NCI-H1048 (cell line): ENCODE data around the gene ZNF2.
"Not testable (repeated sequence)": the region's sequence is repeated elsewhere in the genome, so short reads cannot be mapped to it uniquely, and the experiment has no call there.

ENCODE experiments used
- DNase-seq: peaks from one replicate; lab custom pipeline; 2025; lab: John Stamatoyannopoulos, UW

ZNF2 gene

DNA sequence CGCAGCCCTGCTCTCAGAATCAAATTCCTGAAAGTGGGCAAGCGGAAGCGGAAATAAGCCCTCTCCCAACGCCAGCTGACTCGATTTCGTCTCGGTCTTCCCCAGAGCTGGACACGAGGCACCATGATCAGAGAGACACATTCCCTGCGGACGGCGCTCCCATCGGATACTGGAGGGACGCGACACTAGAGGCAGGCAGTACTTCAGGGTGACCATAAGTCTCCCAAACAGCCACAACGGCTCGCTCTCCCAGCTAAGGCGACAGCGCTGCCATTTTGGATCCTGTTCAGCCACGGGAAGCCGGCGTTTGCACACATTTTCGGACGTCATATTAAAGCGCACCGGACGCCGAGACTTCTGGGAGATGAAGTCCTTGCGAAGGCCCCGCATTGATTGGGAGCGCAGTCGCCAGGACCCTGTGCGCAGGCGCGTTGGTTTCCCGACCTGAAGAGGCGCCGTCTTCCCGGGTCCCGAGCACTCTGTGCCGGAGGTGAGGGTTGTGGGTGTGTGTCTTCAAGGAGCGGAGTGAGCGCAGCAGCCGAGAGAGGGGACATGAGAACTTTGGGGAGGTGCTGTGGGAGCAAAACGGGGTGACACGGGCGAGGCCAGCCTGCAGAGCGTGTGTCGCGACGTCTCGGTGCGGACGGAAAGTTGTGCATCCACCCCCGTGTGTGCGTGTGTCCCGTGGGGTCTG is at the start of gene ZNF2:
TSS of gene ZNF2 (plus strand) at position 439 of the 694 bp plus-strand sequence. CDS start 10,418 bp downstream, outside the sequence.
- peak; percentile 93 for DNase-seq

DNA sequence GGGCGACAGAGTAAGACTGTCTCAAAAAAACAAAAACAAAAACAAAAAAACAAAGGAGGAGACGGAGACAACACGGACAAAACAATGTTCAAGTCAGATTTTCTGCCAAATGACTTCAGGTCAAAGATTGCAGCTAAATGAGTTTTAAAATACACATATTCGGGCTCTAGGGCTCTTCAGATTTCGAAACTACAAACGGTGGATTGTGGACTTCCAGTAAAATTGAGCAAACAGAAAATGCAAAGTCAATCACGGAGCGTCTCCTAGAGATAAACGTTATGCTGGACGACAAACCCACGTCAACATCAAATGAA is 44.6 kb upstream of the ZNF2 start:
- no peak for DNase-seq

DNA sequence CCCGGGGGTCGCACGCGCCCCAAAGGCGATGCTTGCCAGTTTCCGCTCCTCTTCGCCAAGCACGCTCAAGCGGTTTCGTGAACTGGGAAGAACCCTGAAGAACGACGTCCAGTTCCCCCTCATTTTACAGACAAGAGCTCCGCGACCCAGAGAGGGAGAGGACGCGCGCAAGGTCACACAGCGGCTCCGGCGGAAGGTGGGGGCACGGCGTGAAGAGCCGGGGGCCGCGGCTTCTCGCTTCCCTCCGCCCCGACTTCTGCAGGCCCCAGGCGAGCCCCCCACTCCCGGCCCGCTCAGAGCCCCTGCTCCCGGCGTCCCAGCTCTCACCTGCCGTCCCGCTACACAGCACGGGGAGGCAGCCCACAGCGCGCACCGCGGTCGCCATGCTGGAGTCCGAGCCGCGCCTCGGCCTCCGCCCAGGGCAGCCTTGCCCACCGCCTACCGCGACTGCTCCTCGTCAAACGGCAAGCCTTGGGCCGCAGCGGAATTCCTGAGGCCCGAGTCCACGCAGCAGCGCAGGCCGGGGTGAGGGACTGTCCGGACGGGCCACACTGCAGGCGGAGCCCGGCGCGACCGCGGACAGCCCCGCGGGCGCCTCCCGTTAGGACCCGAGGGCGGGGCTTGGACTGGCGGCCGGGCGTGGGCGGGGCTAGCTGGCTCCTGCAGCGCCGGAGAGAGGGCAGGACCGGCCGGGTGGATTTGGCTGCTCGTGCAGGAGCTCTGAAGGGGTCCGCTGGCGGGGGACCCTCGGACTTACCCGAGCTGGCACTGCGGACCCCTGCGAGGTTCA is 44.0 kb upstream of the ZNF2 start, which contains the start of gene MRPS5:
TSS of gene MRPS5 (minus strand) at position 402 of the 790 bp plus-strand sequence. CDS start at position 385, 17 bp downstream.
- DNase-seq: peak; percentile 52

DNA sequence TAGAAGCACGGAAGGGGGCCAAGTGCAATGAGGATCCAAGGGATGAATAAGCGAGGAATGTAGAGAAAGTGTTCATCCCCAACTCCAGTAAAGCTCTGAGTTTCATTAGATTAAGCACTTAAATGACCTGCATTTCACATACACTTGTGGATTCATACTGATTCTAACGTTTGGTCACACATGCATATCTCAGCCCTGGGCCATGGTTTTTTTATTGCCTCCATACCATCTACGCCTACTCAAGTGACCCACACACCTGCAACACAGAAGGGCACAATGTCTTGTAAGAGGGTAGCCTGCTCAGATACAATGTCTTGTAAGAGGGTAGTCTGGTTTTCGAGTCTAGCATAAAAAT is 43.4 kb upstream of the ZNF2 start:
- no peak for DNase-seq

DNA sequence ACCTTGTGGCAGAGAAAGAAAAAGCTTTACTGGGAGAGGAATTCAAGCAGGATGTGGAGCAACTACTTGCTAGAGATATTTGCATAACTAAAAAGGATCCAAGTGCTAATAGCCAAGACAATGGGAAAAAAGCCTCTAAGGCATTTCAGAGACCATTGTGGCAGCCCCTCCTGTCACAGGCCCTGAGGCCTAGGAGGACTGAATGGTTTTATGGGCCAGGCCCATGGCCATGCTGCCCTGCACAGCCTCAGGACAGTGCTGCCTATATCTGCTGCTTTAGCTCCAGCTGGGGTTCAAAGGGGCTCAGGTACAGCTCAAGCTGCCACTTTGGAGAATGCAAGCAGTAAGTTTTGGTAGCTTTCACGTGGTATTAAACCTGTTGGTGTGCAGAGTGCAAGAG is 26.9 kb upstream of the ZNF2 start:
- DNase-seq: no peak

DNA sequence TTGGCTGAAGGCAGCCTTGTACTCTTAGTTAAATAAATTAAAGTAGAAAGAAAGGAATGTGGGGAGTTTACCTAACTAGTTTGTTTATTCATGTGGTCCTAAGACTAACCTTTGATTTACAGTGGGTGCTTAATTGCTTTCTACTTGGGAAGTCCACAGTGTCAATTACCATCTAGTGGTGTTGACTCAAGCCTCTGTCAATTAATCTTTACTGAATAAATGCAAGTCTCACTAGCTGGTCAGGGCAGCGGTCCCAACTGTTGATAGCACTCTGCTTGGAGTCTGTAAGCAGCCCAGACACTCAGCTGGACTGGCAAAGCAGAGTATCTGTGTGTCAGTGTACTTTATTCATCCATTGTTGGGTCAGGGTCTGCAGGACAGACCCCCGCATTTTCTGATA is 21.8 kb upstream of the ZNF2 start:
- no peak for DNase-seq

DNA sequence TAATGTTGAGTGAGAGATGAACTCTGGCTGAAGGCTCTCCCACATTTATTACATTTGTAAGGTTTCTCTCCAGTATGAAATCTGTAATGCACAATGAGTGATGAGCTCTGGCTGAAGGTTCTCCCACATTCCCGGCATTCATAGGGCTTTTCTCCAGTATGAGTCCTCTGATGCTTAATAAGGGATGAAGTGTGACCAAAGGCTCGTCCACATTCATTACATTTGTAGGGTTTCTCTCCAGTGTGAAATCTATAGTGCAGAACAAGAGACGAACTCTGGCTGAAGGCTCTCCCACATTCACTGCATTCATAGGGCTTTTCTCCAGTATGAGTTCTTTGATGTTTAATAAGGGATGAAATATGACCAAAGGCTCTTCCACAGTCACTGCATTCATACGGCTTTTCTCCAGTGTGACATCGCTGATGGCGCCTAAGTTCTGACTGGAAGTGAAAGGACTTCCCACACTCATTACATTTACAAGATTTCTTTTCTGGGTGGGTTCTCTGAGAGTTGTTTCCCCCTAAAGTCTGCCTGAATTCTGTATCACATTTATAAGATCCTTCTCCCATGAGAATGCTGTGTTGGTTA is 16.1 kb upstream of the ZNF2 start:
- DNase-seq: no peak

DNA sequence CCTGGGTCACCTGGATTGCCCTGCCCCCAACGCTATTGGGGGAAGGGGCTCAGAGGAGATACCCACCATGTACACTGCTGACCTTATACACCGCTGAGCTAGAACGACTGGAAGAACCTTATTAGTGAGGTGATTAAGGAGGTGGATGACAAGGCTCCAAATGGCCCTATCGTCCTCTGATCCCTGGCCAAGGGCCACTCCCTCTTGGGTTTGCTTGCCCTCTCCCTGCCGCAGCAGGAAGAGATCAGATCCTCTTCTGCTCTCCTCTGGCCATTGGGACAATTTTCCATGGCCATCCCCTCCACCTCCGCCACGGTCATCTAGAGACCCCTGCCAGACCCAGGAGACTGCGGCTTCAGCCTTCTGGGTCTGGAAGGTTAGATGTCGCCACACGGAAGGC is 7.2 kb upstream of the ZNF2 start:
- DNase-seq: no peak

DNA sequence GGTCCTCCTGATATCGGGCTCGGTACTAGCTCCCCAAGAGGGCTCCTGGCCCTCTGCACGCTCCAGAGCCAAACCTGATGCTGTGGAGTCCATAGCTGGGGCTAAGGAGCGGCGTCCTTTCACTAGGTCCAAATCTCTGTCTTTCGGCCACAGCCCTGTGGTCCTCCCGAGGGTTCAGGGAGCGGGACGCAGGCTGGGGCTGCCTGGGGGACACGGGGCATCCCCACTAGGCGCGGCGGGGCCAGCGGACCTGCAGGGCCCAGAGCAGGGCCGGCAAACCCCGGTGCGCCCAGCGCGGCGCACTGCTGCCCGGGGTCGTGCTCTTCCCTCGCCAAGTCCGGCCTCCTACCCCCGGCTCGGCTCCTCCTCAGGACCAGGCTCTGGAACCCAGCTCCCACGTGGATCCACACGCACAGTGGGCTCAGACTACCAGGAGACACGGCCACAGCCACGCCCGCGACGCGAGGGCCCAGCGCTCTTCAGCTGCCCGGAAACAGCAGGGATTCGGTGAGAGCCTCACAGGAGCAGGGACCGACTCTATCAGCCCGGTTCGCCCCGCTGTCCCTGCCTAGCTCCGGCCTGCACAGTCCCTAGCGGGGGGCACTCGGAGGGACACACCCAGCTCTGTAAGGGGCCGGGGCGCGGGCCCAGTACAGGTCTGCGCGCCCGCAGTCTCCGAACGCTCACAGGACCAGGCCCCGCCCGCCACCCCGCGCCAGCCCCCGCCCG is 6.6 kb upstream of the ZNF2 start:
- DNase-seq: no peak

DNA sequence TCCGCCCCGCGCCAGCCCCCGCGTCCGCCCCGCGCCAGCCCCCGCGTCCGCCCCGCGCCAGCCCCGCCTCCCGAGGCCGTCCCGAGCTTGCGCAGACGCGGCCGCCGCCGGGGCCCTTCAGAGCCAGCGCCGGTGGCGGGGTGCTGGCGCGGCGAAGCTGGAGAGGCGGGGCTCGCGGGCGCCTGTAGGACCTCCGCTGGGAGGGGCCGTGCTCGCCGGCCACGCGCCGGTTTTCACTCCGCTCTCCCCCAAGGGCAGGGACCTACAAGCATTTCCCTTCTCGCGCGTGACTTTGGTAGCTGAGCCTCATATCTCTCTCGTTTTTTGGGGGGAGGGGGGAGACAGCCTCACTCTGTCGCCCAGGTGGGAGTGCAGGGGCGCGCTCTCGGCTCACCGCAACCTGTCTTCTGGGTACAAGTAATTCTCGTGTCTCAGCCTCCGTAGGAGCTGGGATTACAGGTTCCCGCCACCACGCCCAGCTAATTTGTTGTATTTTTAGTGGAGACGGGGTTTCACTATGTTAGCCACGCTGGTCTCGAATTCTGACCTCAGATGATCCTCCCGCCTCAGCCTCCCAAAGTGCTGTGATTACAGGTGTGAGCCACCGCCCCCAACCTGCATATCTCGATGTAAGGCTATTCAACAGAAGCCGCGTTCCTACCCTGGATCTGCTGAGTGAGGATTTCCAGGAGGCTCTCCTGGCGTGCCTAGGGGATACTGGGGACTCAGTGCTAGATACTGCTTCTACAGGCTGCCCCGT is 5.7 kb upstream of the ZNF2 start, which contains the start of gene ZNF514:
TSS of gene ZNF514 (minus strand) at position 159 of the 760 bp plus-strand sequence. CDS start 6,595 bp downstream, outside the sequence.
- peak; percentile 11 for DNase-seq

DNA sequence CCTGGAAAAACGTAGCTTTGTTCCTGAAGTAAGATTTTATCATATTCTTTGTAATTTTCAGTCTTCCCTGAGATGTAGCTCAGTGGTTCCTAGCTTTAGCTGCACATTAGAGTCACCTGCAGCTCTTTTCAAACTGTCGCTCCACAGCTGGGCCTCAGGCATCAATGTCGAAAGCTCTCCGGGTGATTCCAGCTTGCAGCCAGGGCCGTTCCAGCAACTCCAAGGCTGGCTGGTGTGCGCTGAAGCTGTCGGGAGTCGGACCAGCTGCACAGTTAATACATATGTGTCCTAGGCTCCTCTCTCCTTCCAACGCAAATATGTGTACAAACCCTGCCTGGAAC is 609 bp upstream of the ZNF2 start:
- DNase-seq: no peak

DNA sequence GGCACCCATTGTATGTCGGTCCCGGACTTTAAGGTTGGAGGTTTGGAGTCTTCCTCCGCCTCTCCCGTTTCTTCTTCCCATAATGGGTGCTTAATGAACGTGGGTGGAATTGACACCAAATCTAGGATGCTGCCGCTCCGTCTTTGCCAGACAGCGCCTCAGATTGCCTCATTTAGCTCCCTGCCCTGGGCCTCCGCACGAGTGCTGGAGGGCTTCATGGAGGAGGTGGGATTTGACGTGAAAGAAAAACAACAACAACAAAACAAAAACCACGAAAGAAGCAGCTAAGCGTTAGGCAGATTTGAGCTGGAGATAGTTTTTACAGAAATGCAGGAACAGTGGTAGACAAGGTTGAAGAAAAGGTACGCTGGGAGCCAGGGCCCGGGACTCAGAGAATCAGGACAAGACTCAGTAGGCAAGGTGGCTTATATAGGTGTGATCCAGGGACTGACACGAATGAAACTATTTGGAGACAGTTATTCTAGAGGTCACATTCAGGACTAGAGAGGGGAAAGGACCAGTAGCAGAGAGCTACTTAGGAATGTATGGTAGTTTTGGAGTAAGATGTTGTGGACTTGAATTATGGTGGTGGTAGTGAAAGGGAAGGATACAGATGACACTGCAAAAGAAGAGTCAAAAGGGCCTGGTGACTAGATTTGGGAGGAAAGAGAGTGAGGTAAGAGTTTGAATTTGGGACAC is 605 bp downstream of the ZNF2 start:
- no peak for DNase-seq

DNA sequence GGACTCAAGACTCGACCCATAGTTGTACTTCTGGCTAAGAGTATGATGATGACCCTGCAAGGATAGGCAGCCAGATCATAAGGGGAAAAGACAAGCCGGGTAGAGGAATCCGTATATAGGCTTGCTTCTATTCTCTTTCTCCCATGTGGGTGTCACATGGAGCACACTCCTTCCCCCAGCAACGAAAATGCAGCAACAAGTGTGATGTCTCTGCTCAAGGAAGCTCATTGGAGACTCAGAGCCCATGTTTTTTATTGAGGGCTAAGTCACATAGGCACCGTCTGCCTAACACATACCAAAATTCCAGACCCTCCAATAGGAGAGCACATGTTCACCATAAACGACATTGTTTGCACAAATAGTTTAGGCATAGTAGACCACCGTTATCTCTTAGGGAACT is 6.3 kb downstream of the ZNF2 start:
- no peak for DNase-seq

DNA sequence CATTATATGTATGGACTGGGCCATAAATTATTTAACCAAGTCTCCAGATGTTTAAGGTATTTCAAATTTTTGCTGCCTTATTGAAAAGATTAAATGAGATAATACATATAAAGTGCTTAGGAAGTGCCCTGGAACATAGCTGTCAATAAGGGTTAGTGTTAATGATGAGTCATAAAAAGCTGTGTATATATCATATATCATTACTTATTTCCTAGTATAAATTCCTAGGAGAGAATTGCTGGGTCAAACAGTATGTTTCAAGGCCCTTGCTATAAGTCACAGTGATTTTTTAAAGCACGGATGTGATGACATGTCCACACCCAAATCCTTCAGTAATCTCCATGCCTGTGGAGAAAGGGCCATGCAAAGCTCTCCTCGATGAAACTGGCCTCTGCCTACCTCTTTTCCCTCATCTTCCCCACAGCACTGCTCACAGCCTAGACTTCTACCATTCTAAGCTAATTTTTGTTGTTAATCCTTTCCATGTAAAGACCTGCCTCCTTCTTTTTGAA is 8.5 kb downstream of the ZNF2 start:
- no peak for DNase-seq

DNA sequence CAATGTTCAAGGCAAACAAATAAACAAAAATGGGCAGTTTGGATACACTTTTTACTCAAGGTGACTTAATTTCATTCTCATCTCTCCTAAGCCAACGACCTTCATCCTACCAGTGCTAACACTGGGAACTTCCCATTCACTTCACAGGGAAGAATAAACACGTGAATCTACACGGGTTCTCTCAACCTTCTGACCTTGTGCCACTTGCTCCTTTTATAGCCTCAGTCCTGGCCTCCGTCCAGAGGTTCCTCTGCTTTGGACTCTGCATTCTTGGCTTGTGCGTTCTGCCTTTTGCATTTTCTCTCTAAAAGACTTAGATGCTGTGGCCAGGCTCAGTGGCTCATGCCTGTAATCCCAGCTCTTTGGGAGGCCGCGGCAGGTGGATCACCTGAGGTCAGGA is 13.8 kb downstream of the ZNF2 start:
- no peak for DNase-seq

DNA sequence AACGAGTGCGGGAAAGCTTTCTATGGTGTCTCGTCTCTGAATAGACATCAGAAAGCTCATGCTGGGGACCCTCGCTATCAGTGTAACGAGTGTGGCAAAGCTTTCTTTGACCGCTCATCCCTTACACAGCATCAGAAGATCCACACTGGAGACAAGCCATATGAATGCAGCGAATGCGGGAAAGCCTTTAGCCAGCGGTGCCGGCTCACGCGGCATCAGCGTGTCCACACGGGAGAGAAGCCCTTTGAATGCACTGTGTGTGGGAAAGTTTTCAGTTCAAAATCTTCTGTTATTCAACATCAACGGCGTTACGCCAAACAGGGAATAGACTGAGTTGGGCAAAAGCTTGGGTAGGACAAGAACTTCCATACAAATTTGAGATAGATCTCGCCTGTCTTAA is 16.2 kb downstream of the ZNF2 start:
- no peak for DNase-seq

DNA sequence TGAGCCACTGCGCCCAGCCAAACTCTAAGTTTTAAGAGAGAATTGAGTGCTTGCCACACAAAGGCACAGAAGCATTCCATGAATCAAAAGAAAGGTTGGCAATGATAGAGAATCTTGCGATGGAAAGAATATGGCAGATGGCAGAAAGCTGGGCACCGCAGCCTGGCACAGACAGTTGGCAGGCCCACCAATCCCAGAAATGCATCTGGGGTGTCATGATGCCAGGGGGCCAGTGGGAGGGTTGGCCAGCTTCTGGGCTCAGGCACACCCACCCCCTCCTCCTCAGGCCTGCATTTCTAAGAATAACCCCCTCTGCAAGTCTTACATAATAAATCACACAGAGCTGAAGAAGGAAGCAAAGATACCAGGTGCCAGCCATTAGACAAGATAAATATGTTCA is 19.6 kb downstream of the ZNF2 start:
- DNase-seq: no peak

DNA sequence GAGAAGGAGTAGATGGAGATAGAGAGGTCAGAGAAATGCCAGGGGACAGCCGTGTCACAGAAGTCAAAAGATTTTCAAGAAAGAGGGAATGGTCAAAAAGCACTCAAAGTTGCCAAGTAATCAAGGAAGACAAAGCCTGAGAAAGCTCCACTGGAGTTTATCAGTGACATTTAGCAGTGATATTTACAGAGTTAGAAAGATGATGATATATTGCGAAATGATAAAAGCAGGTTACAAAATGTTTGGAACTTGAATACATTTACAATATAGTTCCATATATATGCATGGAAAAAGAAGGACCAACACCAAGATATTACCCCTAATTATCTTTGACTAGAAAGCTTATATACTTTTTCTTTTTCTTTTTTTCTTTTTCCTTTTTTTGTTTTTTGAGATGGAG is 20.4 kb downstream of the ZNF2 start:
- DNase-seq: no peak

DNA sequence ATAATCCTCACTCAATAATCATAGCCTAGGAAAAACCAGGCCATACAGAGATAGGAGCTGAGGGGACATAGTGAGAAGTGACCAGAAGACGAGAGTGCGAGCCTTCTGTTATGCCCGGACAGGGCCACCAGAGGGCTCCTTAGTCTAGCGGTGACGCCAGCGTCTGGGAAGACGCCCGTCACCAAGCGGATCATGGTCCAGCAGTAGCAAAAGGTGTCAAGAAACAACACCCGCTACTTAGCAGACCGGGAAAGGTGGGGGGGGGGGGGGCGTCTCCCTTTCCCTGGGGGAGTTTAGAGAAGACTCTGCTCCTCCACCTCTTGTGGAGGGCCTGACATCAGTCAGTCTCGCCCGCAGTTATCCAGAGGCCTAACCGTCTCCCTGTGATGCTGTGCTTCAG is 27.3 kb downstream of the ZNF2 start:
- not testable (repeated sequence) for DNase-seq

DNA sequence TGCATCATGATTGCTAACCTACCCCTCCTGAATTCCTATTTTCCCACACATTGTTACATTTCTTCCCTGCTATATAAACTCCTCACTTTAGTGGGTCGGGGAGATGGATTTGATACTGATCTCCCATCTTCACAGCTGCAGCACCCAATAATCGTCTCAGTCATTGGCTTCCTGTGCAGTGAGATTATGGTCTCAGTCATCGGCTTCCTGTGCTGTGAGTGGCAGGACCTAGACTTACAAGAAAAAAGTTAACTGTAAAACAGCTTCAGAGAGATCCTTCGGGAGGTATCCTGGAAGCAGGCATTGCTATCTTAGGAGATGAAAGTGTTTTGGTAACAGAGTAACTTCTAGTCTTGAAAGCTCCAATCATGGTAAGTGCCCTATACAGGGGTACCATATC is 38.3 kb downstream of the ZNF2 start:
- no peak for DNase-seq

DNA sequence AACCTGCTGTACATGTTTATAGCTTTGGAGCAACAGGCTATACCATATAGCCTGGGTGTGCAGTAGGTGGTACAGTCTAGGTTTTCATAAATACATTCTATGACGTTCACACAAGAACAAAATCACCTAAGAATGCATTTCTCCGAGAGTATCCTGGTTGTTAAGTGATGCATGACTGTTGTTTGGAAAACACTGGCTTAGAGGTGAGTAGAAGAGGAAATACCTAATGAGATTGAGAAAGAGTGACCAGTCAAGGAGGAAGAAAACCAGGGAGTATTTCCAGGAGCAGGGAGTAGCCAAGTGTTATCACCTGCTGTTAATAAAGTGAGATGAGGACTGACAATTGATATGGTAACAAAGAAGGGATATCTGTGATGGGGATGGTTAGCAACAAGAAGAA is 38.8 kb downstream of the ZNF2 start:
- DNase-seq: no peak
